NCI-H446 (cell line): ENCODE data around the gene PANX1.

Source experiments
- DNase-seq, 2 experiments: peaks; one replicate each; lab custom pipeline; 2025; lab: John Stamatoyannopoulos, UW

PANX1 gene

GRCh38 chr11:94129512-94130297, 1.1 kb downstream of the PANX1 start:
- DNase-seq, result peak in 1 of 2 experiments; percentile 52

- no peak for DNase-seq
Measured at GRCh38 chr11:94130298-94131046, 1.8 kb downstream of the PANX1 start.

- DNase-seq, result no peak
Measured at GRCh38 chr11:94131047-94131717, 2.5 kb downstream of the PANX1 start.

GRCh38 chr11:94131718-94132115, 3.1 kb downstream of the PANX1 start:
- DNase-seq, result peak in 1 of 2 experiments; percentile 14

GRCh38 chr11:94132152-94132558, 3.5 kb downstream of the PANX1 start:
- DNase-seq, result peak in 1 of 2 experiments; percentile 50

DNA sequence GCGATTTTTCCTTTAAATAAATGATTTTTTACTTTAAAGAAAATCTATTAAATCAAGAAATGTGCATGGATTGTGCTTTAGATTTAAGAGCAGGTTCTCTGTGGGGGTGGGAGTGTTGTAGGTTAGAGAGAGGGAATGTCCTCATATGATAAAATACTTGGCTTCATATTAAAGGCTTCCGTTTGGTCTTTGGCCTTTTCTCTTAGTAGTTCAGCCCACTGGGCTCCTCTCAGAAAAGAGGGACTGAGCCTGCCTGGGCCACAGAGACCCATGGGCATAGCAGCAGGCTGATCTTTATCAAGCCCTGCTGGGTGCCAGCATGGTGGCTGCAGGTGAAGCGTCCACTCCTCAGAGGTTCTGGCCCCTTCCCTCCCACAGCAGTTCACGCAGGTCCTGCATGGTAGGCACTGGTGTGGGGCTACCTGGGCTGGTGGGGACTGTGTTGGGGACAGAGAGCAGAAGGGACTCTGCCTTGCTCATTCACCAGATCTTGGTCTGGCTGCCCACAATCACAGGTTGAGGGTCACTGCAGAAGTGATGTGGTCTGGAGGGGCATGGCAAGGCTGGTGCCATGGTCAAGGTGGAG, 4.3 kb downstream of the PANX1 start:
- DNase-seq, result no peak

- DNase-seq, result no peak
Measured at GRCh38 chr11:94133752-94134151, 5.1 kb downstream of the PANX1 start.

- no peak for DNase-seq
Measured at GRCh38 chr11:94134651-94135512, 6.2 kb downstream of the PANX1 start.

GRCh38 chr11:94139416-94139815, 10.8 kb downstream of the PANX1 start:
- DNase-seq, result no peak

GRCh38 chr11:94140154-94140655, 11.6 kb downstream of the PANX1 start:
- no peak for DNase-seq

- no peak for DNase-seq
Measured at GRCh38 chr11:94141511-94142307, 13.1 kb downstream of the PANX1 start.

GRCh38 chr11:94142308-94143281, 14.0 kb downstream of the PANX1 start:
- no peak for DNase-seq

DNA sequence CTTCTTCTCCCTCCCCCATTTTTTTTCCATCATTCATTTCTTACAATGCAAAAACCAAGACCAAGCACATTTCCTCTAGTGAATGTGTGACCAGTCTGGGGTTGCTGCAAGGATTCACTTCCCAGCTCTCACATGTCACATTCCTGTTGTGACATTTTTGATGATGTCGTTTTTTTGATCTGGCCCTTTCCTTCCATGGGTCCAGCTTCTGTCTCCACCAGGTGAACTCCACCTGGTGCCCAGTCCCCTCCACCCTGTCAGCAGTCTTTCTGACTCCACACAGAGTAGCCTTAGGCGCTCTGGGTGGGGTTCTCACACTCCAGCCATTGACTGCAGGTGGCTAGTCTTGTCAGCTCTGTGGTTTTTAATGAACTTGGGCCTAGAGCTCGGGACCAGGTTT, 15.6 kb downstream of the PANX1 start:
- DNase-seq, result no peak

GRCh38 chr11:94144664-94145063, 16.0 kb downstream of the PANX1 start:
- DNase-seq, result no peak

- DNase-seq, result no peak
Measured at GRCh38 chr11:94145431-94145830, 16.8 kb downstream of the PANX1 start.

GRCh38 chr11:94145916-94146315, 17.3 kb downstream of the PANX1 start:
- DNase-seq, result no peak

DNA sequence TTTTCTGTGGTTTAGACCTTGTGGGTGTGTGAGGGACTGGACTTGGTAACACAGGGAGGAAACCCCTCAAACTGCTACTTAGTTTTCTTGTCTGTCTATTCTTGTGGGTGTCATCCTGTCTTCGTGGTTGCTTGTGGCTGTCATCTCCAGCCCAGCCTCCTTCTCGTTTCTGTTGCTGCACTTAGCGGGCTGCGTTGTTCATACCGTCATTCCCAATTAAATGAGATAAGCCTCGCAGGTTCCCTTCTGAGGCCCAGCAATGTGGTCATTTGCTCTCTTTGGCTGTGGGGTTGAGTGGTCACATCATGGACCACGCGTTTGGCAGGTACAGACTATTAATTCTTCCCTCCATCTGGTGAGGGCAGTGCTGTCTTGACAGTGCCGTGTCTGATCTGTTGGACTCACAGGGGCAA, 18.8 kb downstream of the PANX1 start:
- DNase-seq, result no peak

GRCh38 chr11:94148189-94148588, 19.5 kb downstream of the PANX1 start:
- DNase-seq, result no peak

DNA sequence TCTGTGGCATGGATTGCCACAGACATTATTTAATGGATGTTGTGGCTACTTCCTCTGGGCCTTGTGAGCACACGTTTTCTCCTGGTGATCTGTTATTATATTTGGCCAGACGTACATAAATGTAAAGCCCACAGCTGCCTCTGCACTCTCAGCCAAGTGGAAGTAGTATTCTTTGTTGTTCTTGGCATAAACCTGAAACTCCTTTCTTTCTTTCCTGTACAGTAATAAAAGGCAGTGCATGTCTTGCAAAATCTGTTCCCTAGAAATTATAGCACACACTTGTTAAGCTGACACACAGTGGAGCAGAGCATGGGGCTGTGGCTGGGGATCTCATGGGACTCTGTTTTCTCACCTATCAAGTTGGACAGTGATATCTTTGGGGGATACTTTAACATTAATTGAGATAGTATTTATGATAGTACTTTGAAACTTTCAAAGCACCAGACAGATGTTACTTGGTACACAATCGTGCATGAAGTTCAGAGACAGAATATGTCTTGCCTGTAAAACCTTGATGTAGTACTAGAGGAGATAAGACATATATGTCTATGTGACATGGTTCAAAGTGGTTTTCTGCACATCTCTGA, 20.9 kb downstream of the PANX1 start:
- peak in 1 of 2 experiments; percentile 19 for DNase-seq
